ENCODE measurements around the gene COMP. TPM values are rescaled to one million over a fixed set of nuclear protein-coding genes. Genes with fewer than 3 reads are reported as not detected.

The COMP gene
- total RNA-seq, 4 donors from 2014 or later: 5.1 to 9.1 (median 6.9) TPM

- Histone ChIP-seq H3K27ac (no peak overlapping the region), H3K4me3 (no peak overlapping the region), H3K4me1 (peaks cover 21% of the 10 kb centered on the region), H3K36me3 (peaks cover 4% of the 10 kb centered on the region), H3K9me3 (no peaks in the 10 kb centered on the region), H3K27me3 (peaks cover 15% of the 10 kb centered on the region)
- no peak for TF ChIP-seq EP300 (IDR thresholded peaks at IDR 0.05)
- no peak for TF ChIP-seq POLR2A (IDR thresholded peaks at IDR 0.05)
- no peak for TF ChIP-seq CTCF (IDR thresholded peaks at IDR 0.05)
- no peak for TF ChIP-seq POLR2AphosphoS5 (IDR thresholded peaks at IDR 0.05)
- 49% methylated on average over 17 of the region's 20 CpGs for WGBS
- DNase-seq (ENCODE audit: low spot score in 2 of 2): no peak
Measured at GRCh38 chr19:18781885-18782527, 9.1 kb downstream of the COMP start.

- Histone ChIP-seq H3K4me1 (peaks cover 20% of the 10 kb centered on the region), H3K36me3 (peaks cover 4% of the 10 kb centered on the region), H3K4me3 (no peak overlapping the region), H3K9me3 (no peaks in the 10 kb centered on the region), H3K27me3 (peaks cover 7% of the 10 kb centered on the region), H3K27ac (no peak overlapping the region)
- TF ChIP-seq POLR2A (IDR thresholded peaks at IDR 0.05): no peak
- no peak for TF ChIP-seq CTCF (IDR thresholded peaks at IDR 0.05)
- TF ChIP-seq EP300 (IDR thresholded peaks at IDR 0.05): no peak
- DNase-seq (ENCODE audit: low spot score in 2 of 2): no peak
- 100% methylated on average over 1 of the region's 14 CpGs for whole genome bisulfite sequencing
Measured at GRCh38 chr19:18781047-18781600, 10.0 kb downstream of the COMP start.

GRCh38 chr19:18780631-18781030 lies 10.5 kb downstream of the COMP start:
- Histone ChIP-seq H3K36me3 (peaks cover 4% of the 10 kb centered on the region), H3K4me3 (no peak overlapping the region), H3K27ac (no peak overlapping the region), H3K9me3 (no peaks in the 10 kb centered on the region), H3K27me3 (peaks cover 2% of the 10 kb centered on the region), H3K4me1 (peaks cover 17% of the 10 kb centered on the region)
- WGBS: 78% methylated on average over 5 of the region's 10 CpGs
- DNase-seq (ENCODE audit: low spot score in 2 of 2): no peak
- TF ChIP-seq EP300 (IDR thresholded peaks at IDR 0.05) (no peak), CTCF (IDR thresholded peaks at IDR 0.05) (no peak), POLR2AphosphoS5 (IDR thresholded peaks at IDR 0.05) (no peak), POLR2A (IDR thresholded peaks at IDR 0.05) (no peak)

GRCh38 chr19:18780081-18780480 lies 11.0 kb downstream of the COMP start:
- no peak overlapping the region for H3K27ac ChIP-seq
- no peak for DNase-seq (ENCODE audit: low spot score in 2 of 2)
- H3K9me3 ChIP-seq: no peaks in the 10 kb centered on the region
- TF ChIP-seq CTCF (IDR thresholded peaks at IDR 0.05): no peak
- TF ChIP-seq POLR2A (IDR thresholded peaks at IDR 0.05): no peak
- TF ChIP-seq POLR2AphosphoS5 (IDR thresholded peaks at IDR 0.05): no peak
- no peak for TF ChIP-seq EP300 (IDR thresholded peaks at IDR 0.05)
- WGBS: 85% methylated on average over 12 of the region's 17 CpGs
- H3K27me3 ChIP-seq: no peaks in the 10 kb centered on the region
- H3K4me3 ChIP-seq: no peak overlapping the region
- H3K36me3 ChIP-seq: peaks cover 4% of the 10 kb centered on the region
- peaks cover 11% of the 10 kb centered on the region for H3K4me1 ChIP-seq

- TF ChIP-seq CTCF (IDR thresholded peaks at IDR 0.05) (no peak), EP300 (IDR thresholded peaks at IDR 0.05) (no peak), POLR2AphosphoS5 (IDR thresholded peaks at IDR 0.05) (no peak), POLR2A (IDR thresholded peaks at IDR 0.05) (no peak)
- Histone ChIP-seq H3K9me3 (no peaks in the 10 kb centered on the region), H3K36me3 (peaks cover 4% of the 10 kb centered on the region), H3K27ac (no peak overlapping the region), H3K27me3 (no peaks in the 10 kb centered on the region), H3K4me3 (no peak overlapping the region), H3K4me1 (peaks cover 9% of the 10 kb centered on the region)
- no peak for DNase-seq (ENCODE audit: low spot score in 2 of 2)
- 88% methylated on average over 12 of the region's 14 CpGs for WGBS
Measured at GRCh38 chr19:18778826-18779495, 12.1 kb downstream of the COMP start.

Measured in suprapubic skin (tissue), 4 donors.